HL-60 (cell line): ENCODE data around the gene NEURL1.

Source experiments
- DNase-seq, 2 experiments: peaks; one replicate each; pipeline ENCODE4 v3.0.0-alpha.2; 2010 to 2020; ENCODE audit warnings: low read depth in 1 of 2, low spot score in 1 of 2
- H3K27ac ChIP-seq: fragments of 250-450 bp; sonication (Bioruptor Pico); replicated peaks from 2 replicates; pipeline ENCODE4 v1.5.1; 2020; ENCODE audit warnings: mild to moderate bottlenecking, moderate library complexity
- H3K27me3 ChIP-seq: fragments of 250-450 bp; sonication (Bioruptor Pico); 2 replicates; pipeline ENCODE4 v1.5.1; 2021; ENCODE audit warnings: mild to moderate bottlenecking, moderate library complexity; ENCODE audit not compliant: insufficient read depth, poor library complexity, severe bottlenecking
- H3K4me3 ChIP-seq: replicated peaks from 2 replicates; pipeline ENCODE4 v1.5.1; 2011; ENCODE audit warnings: mild to moderate bottlenecking, control low read depth, low read length; ENCODE audit not compliant: insufficient read depth
- CTCF ChIP-seq: IDR thresholded peaks from one replicate; pipeline ENCODE4 v1.5.1; 2011; ENCODE audit warnings: low read length, control low read depth, inconsistent platforms; ENCODE audit not compliant: insufficient read depth
- GABPA ChIP-seq: IDR thresholded peaks from 2 replicates; pipeline ENCODE4 v1.6.1; 2012; ENCODE audit warnings: low read depth
- POLR2AphosphoS5 ChIP-seq: IDR thresholded peaks from 2 replicates; pipeline ENCODE4 v1.6.1; 2012; ENCODE audit warnings: low read depth
- REST ChIP-seq: IDR thresholded peaks from 2 replicates; pipeline ENCODE4 v1.6.1; 2012; ENCODE audit warnings: low read depth; ENCODE audit not compliant: insufficient replicate concordance
- SPI1 ChIP-seq: IDR thresholded peaks from 2 replicates; pipeline ENCODE4 v1.6.1; 2012; ENCODE audit warnings: low read depth, mild to moderate bottlenecking, borderline replicate concordance

The NEURL1 gene

GRCh38 chr10:103637927-103638557, 144.5 kb downstream of the NEURL1 start:
- DNase-seq, result no peak
- H3K27ac ChIP-seq, result no peak overlapping the region
- H3K4me3 ChIP-seq, result no peak overlapping the region
- no peak for TF ChIP-seq CTCF
- no peak for TF ChIP-seq POLR2AphosphoS5
- TF ChIP-seq GABPA, result no peak
- no peak for TF ChIP-seq REST
- no peak for TF ChIP-seq SPI1
- no peaks in the 10 kb centered on the region for H3K27me3 ChIP-seq

GRCh38 chr10:103638948-103639347, 145.4 kb downstream of the NEURL1 start:
- H3K27me3 ChIP-seq, result no peaks in the 10 kb centered on the region
- no peak overlapping the region for H3K4me3 ChIP-seq
- DNase-seq, result no peak
- no peak overlapping the region for H3K27ac ChIP-seq
- TF ChIP-seq SPI1, result no peak
- TF ChIP-seq CTCF, result no peak
- TF ChIP-seq REST, result no peak
- TF ChIP-seq GABPA, result no peak
- no peak for TF ChIP-seq POLR2AphosphoS5

- no peak overlapping the region for H3K4me3 ChIP-seq
- no peak for DNase-seq
- no peaks in the 10 kb centered on the region for H3K27me3 ChIP-seq
- no peak overlapping the region for H3K27ac ChIP-seq
- no peak for TF ChIP-seq GABPA
- no peak for TF ChIP-seq SPI1
- no peak for TF ChIP-seq CTCF
- TF ChIP-seq REST, result no peak
- TF ChIP-seq POLR2AphosphoS5, result no peak
Observed at GRCh38 chr10:103640436-103641181, 147.1 kb downstream of the NEURL1 start.
